Stomach (tissue), 9 donors: ENCODE data around the gene WLS. TPM values are rescaled to one million over a fixed set of nuclear protein-coding genes. Genes with fewer than 3 reads are reported as not detected.

Experiments used
- DNase-seq, 2 donors: peaks; one replicate each; pipeline versions ENCODE4 v3.0.0 to v3.0.0-alpha.2; 2013 to 2019
- H3K27ac ChIP-seq, 5 donors: fragments of 200-600 bp in 4 of 5; sonication (generic) in 4 of 5; one replicate each; pipeline ENCODE4 v1.5.1; 2013 to 2019; ENCODE audit warnings: mild to moderate bottlenecking in 1 of 5, moderate library complexity in 1 of 5
- H3K27me3 ChIP-seq, 3 donors: fragments of 200-600 bp; sonication (generic); one replicate each; pipeline ENCODE4 v1.5.1; 2017 to 2019; ENCODE audit warnings: mixed run types in 1 of 3
- H3K36me3 ChIP-seq, 4 donors: fragments of 200-600 bp; sonication (generic); 1 replicate in 3 of 4; 2 replicates in 1 of 4; pipeline ENCODE4 v1.5.1; 2016 to 2019
- H3K4me1 ChIP-seq, 4 donors: fragments of 200-600 bp; sonication (generic); one replicate each; pipeline ENCODE4 v1.5.1; 2016 to 2019
- H3K4me3 ChIP-seq, 4 donors: fragments of 200-600 bp; sonication (generic) in 3 of 4; one replicate each; pipeline ENCODE4 v1.5.1; 2016 to 2019; ENCODE audit warnings: mild to moderate bottlenecking in 1 of 4
- H3K9me3 ChIP-seq, 4 donors: fragments of 200-600 bp; sonication (generic); one replicate each; pipeline ENCODE4 v1.5.1; 2016 to 2019
- CTCF ChIP-seq, 7 experiments: fragments of 450-650 bp in 4 of 7; fragments of 200-600 bp in 3 of 7; sonication (generic) in 3 of 7; IDR thresholded peaks; one replicate each; pipeline ENCODE4 v1.5.1; 2016 to 2019; ENCODE audit warnings: antibody characterized with exemption in 7 of 7, control low read depth in 2 of 7, mild to moderate bottlenecking in 1 of 7
- EP300 ChIP-seq: sonication (generic); formaldehyde crosslinking; IDR thresholded peaks from one replicate; pipeline ENCODE4 v1.6.1; 2017; ENCODE audit warnings: antibody characterized with exemption
- POLR2A ChIP-seq, 4 donors: fragments of 450-650 bp; IDR thresholded peaks; one replicate each; pipeline ENCODE4 v1.6.1; 2016; ENCODE audit warnings: antibody characterized with exemption in 4 of 4, control low read depth in 2 of 4, mild to moderate bottlenecking in 1 of 4, moderate library complexity in 1 of 4
- POLR2AphosphoS5 ChIP-seq, 3 donors: sonication (generic); formaldehyde crosslinking; IDR thresholded peaks; one replicate each; pipeline ENCODE4 v1.6.1; 2016; ENCODE audit warnings: antibody characterized with exemption in 3 of 3
- WGBS, 5 donors: extraction: QIAGEN DNeasy Blood & Tissue Kit in 3 of 5; methylation state at CpG; one replicate each; pipeline versions ENCODE4 v1.1.5 to v1.1.7; 2013 to 2018; 5-methylcytosine and 5-hydroxymethylcytosine counted together
- intact Hi-C: fragments of 100-400 bp; cut with DNase I; formaldehyde crosslinking; loops from one replicate; pipeline ENCODE4 v1.15.1; 2023; ENCODE audit warnings: low total_unique reads
- polyA plus RNA-seq, 3 donors: library from polyadenylated mRNA; stranded (reverse); fragments of 200-250 nt; gene quantifications; one replicate each; pipeline ENCODE4 v1.2.3, GENCODE V29; 2013
- total RNA-seq, 5 donors: library from RNA; depleted of rRNA; stranded (reverse); fragments of >200 nt; gene quantifications; one replicate each; pipeline versions ENCODE4 v1.1.0 to v1.2.3, GENCODE V29; 2014 to 2016
- donor health status: healthy with polysubstance abuse.
- donor health status: Bipolar disorder and iron deficiency.
- donor health status: healthy.

WLS gene
- total and polyA plus RNA-seq, 8 donors = 17.9 to 194 (median 66.8) TPM

- no peak overlapping the region for H3K4me3 ChIP-seq
- 52 to 83% (median 69%) methylated on average over 1 of the region's 1 CpG for WGBS, 5 donors
- no peaks in the 10 kb centered on the region for H3K27me3 ChIP-seq
- intact Hi-C loops = no loop called here
- no peak for DNase-seq
- peaks cover 14 to 36% (median 27%) of the 10 kb centered on the region in 4 donors for H3K4me1 ChIP-seq
- H3K27ac ChIP-seq = no peak overlapping the region
- H3K9me3 ChIP-seq = no peaks in the 10 kb centered on the region
- peaks cover 0 to 18% (median 4%) of the 10 kb centered on the region in 4 donors for H3K36me3 ChIP-seq
- no peak for TF ChIP-seq EP300
- no peak for TF ChIP-seq CTCF (IDR thresholded peaks at IDR 0.05)
- TF ChIP-seq POLR2A (IDR thresholded peaks at IDR 0.05) = no peak
- no peak for TF ChIP-seq POLR2AphosphoS5 (IDR thresholded peaks at IDR 0.05)
These were observed 51.2 kb downstream of the WLS start for GRCh38 chr1:68181165-68181556.

- TF ChIP-seq POLR2AphosphoS5 (IDR thresholded peaks at IDR 0.05) (no peak), EP300 (no peak), POLR2A (IDR thresholded peaks at IDR 0.05) (no peak), CTCF (IDR thresholded peaks at IDR 0.05) (no peak)
- DNase-seq = no peak
- H3K9me3 ChIP-seq = no peaks in the 10 kb centered on the region
- H3K4me3 ChIP-seq = no peak overlapping the region
- H3K27me3 ChIP-seq = no peaks in the 10 kb centered on the region
- intact Hi-C loops = no loop called here
- H3K4me1 ChIP-seq = peaks cover 14 to 41% (median 33%) of the 10 kb centered on the region in 4 donors
- H3K36me3 ChIP-seq = peaks cover 0 to 13% (median 3%) of the 10 kb centered on the region in 4 donors
- H3K27ac ChIP-seq = no peak overlapping the region
These were observed 51.7 kb downstream of the WLS start for GRCh38 chr1:68180441-68181164.

- H3K9me3 ChIP-seq = no peaks in the 10 kb centered on the region
- H3K27me3 ChIP-seq = no peaks in the 10 kb centered on the region
- peaks cover 0 to 6% (median 2%) of the 10 kb centered on the region in 4 donors for H3K36me3 ChIP-seq
- intact Hi-C loops = no loop called here
- no peak for DNase-seq
- peaks cover 28 to 58% (median 49%) of the 10 kb centered on the region in 4 donors for H3K4me1 ChIP-seq
- WGBS, 5 donors = 70 to 83% (median 75%) methylated on average over 4 of the region's 4 CpGs
- H3K27ac ChIP-seq = peak overlapping the region in 4 of 5 donors; percentile 66 to 87 (median 82)
- H3K4me3 ChIP-seq = no peak overlapping the region
- TF ChIP-seq EP300 (no peak), CTCF (IDR thresholded peaks at IDR 0.05) (no peak), POLR2AphosphoS5 (IDR thresholded peaks at IDR 0.05) (no peak), POLR2A (IDR thresholded peaks at IDR 0.05) (no peak)
These were observed 53.4 kb downstream of the WLS start for GRCh38 chr1:68178821-68179490.

- Histone ChIP-seq H3K27ac (peak overlapping the region; percentile 66 to 93 (median 86)), H3K9me3 (no peaks in the 10 kb centered on the region), H3K36me3 (no peaks in the 10 kb centered on the region), H3K4me3 (no peak overlapping the region), H3K4me1 (peaks cover 40 to 71% (median 60%) of the 10 kb centered on the region in 4 donors), H3K27me3 (no peaks in the 10 kb centered on the region)
- intact Hi-C loops = no loop called here
- peak; percentile 70 to 89 for DNase-seq
- whole genome bisulfite sequencing, 5 donors = 28 to 47% (median 34%) methylated on average over 8 of the region's 8 CpGs
- TF ChIP-seq POLR2AphosphoS5 (IDR thresholded peaks at IDR 0.05) (peak in 2 of 3 donors; percentile 47 to 49), POLR2A (IDR thresholded peaks at IDR 0.05) (no peak), CTCF (IDR thresholded peaks at IDR 0.05) (no peak), EP300 (no peak)
These were observed 56.5 kb downstream of the WLS start for GRCh38 chr1:68175621-68176398.
